Femur (tissue), 1 donor: ENCODE measurements around the gene MACIR.

Experiments
- DNase-seq: peaks from one replicate; pipeline ENCODE4 v3.0.0-alpha.2; 2017

MACIR gene

GRCh38 chr5:103293719-103294118, 35.2 kb downstream of the MACIR start:
- DNase-seq = no peak

- no peak for DNase-seq
Observed at GRCh38 chr5:103294906-103295305, 36.3 kb downstream of the MACIR start.

- DNase-seq = no peak
Observed at GRCh38 chr5:103295424-103295823, 36.9 kb downstream of the MACIR start.

- DNase-seq = no peak
Observed at GRCh38 chr5:103295871-103296270, 37.3 kb downstream of the MACIR start.

GRCh38 chr5:103298117-103298516, 39.6 kb downstream of the MACIR start:
- DNase-seq = no peak

- no peak for DNase-seq
Observed at GRCh38 chr5:103298607-103299188, 40.1 kb downstream of the MACIR start.

GRCh38 chr5:103305809-103306208, 47.2 kb downstream of the MACIR start:
- DNase-seq = no peak

GRCh38 chr5:103307470-103307869, 48.9 kb downstream of the MACIR start:
- no peak for DNase-seq

- no peak for DNase-seq
Observed at GRCh38 chr5:103308774-103309173, 50.2 kb downstream of the MACIR start.

GRCh38 chr5:103313056-103313455, 54.5 kb downstream of the MACIR start:
- DNase-seq = no peak

- DNase-seq = no peak
Observed at GRCh38 chr5:103315455-103315854, 56.9 kb downstream of the MACIR start.

- no peak for DNase-seq
Observed at GRCh38 chr5:103327451-103327850, 68.9 kb downstream of the MACIR start.

GRCh38 chr5:103327893-103328292, 69.3 kb downstream of the MACIR start:
- no peak for DNase-seq
